Ishikawa (cell line): ENCODE measurements around the gene TBC1D1.

Source experiments
- CEBPB ChIP-seq: IDR thresholded peaks from 2 replicates; pipeline ENCODE4 v1.6.1; 2012
- CREB1 ChIP-seq: IDR thresholded peaks from 2 replicates; pipeline ENCODE4 v1.6.1; 2012; ENCODE audit warnings: low read depth
- EGR1 ChIP-seq: IDR thresholded peaks from 2 replicates; pipeline ENCODE4 v1.6.1; 2012
- EP300 ChIP-seq: IDR thresholded peaks from 2 replicates; pipeline ENCODE4 v1.6.1; 2012; ENCODE audit warnings: borderline replicate concordance
- FOXM1 ChIP-seq: IDR thresholded peaks from 2 replicates; pipeline ENCODE4 v1.6.1; 2012; ENCODE audit warnings: low read depth, borderline replicate concordance
- MAX ChIP-seq: IDR thresholded peaks from 2 replicates; pipeline ENCODE4 v1.6.1; 2012
- NFIC ChIP-seq: IDR thresholded peaks from 2 replicates; pipeline ENCODE4 v1.6.1; 2012
- RAD21 ChIP-seq: IDR thresholded peaks from 2 replicates; pipeline ENCODE4 v1.6.1; 2012; ENCODE audit warnings: low read depth
- TAF1 ChIP-seq: IDR thresholded peaks from 2 replicates; pipeline ENCODE4 v1.6.1; 2012; ENCODE audit warnings: low read depth, mild to moderate bottlenecking
- TCF12 ChIP-seq: IDR thresholded peaks from 2 replicates; pipeline ENCODE4 v1.6.1; 2012; ENCODE audit warnings: low read depth
- TEAD4 ChIP-seq: IDR thresholded peaks from 2 replicates; pipeline ENCODE4 v1.6.1; 2012
- USF1 ChIP-seq: IDR thresholded peaks from 2 replicates; pipeline ENCODE4 v1.6.1; 2012
- YY1 ChIP-seq: IDR thresholded peaks from 2 replicates; pipeline ENCODE4 v1.6.1; 2012; ENCODE audit warnings: low read depth
- ZBTB7A ChIP-seq: IDR thresholded peaks from 2 replicates; pipeline ENCODE4 v1.6.1; 2012; ENCODE audit warnings: low read depth
- TF ChIP-seq, protein P1 (sequence below): IDR thresholded peaks from 2 replicates; pipeline ENCODE4 v1.6.1; 2012; ENCODE audit warnings: low read depth, mild to moderate bottlenecking

Gene TBC1D1

DNA sequence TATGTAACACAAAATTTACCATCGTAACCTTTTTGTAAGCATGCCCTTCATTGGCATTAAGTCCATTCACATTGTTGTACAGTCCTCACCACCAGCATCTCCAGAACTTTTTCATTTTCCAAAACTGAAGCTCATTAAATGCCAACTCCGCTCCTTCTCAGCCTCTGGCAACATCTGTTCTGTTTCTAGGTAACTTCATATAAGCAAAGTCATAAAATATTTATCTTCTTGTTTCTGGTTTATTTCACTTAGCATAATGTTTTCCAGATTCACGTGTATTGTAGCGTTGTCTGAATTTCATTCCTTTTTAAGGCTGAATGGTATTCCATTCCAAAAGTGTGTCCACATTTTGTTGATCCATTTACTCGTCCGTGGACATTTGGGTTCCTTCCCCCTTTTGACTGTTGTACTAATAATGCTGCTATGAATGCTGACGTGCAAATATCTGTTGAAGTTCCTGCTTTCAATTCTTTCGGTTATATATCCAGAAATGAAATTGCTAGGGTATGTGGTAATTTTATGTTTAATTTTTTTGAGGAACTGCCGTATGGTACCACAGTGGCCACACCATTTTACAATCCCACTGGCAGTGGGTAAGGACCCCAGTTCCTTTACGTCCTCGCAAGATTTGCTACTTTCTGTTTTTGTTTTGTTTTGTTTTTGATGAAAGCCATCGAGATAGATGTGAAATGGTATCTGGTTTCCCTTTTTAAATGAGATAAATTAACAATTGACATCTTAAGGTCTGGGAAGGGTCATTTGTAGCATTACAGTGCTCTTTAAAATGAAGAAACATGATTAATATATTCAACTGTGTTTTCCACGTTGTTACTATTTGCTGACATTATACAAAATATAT, 132.7 kb downstream of the TBC1D1 start:
- TF ChIP-seq CEBPB (no peak), EP300 (no peak), NFIC (no peak), CREB1 (no peak)

DNA sequence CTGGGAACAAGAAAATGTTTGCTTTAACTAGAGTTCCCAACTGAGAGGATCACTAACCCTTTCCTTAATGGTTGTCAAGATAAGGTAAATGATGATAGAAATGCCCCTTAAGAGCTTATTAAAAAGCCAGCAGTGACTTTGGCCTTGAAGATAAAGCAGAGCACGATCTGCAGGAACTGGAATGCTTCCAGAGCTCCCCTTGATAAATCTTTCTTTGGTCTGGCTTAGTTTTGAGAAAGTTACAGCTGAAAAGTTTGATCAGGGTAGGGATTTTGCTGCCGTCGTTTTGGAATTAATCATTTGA, 133.3 kb downstream of the TBC1D1 start:
- TF ChIP-seq FOXM1, result no peak
- TF ChIP-seq TAF1, result no peak
- TF ChIP-seq RAD21, result no peak
- TF ChIP-seq, protein P1, sequence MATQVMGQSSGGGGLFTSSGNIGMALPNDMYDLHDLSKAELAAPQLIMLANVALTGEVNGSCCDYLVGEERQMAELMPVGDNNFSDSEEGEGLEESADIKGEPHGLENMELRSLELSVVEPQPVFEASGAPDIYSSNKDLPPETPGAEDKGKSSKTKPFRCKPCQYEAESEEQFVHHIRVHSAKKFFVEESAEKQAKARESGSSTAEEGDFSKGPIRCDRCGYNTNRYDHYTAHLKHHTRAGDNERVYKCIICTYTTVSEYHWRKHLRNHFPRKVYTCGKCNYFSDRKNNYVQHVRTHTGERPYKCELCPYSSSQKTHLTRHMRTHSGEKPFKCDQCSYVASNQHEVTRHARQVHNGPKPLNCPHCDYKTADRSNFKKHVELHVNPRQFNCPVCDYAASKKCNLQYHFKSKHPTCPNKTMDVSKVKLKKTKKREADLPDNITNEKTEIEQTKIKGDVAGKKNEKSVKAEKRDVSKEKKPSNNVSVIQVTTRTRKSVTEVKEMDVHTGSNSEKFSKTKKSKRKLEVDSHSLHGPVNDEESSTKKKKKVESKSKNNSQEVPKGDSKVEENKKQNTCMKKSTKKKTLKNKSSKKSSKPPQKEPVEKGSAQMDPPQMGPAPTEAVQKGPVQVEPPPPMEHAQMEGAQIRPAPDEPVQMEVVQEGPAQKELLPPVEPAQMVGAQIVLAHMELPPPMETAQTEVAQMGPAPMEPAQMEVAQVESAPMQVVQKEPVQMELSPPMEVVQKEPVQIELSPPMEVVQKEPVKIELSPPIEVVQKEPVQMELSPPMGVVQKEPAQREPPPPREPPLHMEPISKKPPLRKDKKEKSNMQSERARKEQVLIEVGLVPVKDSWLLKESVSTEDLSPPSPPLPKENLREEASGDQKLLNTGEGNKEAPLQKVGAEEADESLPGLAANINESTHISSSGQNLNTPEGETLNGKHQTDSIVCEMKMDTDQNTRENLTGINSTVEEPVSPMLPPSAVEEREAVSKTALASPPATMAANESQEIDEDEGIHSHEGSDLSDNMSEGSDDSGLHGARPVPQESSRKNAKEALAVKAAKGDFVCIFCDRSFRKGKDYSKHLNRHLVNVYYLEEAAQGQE, result no peak
- TF ChIP-seq USF1, result no peak
- no peak for TF ChIP-seq ZBTB7A
- TF ChIP-seq TCF12, result no peak

DNA sequence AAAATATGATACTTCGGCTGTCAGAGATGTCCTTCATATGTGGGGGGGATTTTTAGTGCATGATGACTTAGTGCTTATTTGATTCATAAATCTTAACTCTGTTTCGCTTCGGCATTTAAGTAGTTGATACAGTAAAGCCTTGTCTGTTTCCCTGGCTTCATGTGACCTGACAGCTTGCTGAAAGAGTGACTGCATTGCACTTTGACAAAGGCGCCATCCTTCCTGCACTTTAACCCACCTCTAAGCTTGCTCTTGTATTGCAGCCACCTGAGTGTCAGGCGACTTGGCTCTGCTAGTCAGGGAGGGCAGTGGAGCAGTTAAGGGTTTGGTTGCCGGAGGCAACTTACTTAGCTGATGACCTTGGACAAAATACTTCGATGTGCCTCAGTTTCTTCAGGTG, 134.8 kb downstream of the TBC1D1 start:
- no peak for TF ChIP-seq USF1
- TF ChIP-seq EP300, result no peak
- no peak for TF ChIP-seq TCF12

GRCh38 chr4:38026158-38026740, 135.4 kb downstream of the TBC1D1 start:
- TF ChIP-seq YY1, result no peak
- TF ChIP-seq FOXM1, result no peak
- no peak for TF ChIP-seq USF1
- TF ChIP-seq, protein P1, result no peak
- no peak for TF ChIP-seq ZBTB7A
- no peak for TF ChIP-seq CEBPB
- TF ChIP-seq MAX, result no peak
- no peak for TF ChIP-seq CREB1
- TF ChIP-seq EGR1, result no peak
- TF ChIP-seq TEAD4, result no peak
- TF ChIP-seq TAF1, result no peak
- no peak for TF ChIP-seq TCF12
- no peak for TF ChIP-seq NFIC
- TF ChIP-seq RAD21, result no peak
- no peak for TF ChIP-seq EP300

DNA sequence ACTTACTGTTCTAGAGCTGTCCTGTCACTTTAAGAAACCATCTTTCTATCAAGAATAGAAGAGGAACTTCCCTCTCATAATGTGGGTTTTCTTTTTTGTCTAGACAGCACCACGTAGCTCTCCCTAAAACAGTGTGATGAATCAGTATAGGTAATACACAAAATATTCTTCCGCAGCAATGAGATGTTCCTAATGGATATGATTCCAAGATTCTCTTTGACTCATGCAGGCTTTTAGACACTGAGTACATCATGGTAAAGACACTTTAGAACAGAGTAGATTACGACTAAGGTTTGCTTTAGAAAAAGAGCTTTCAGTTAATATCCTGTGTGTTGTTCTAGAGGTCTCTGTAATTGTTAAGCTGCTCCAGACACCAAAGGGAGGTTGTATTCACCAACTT, 139.1 kb downstream of the TBC1D1 start:
- TF ChIP-seq TEAD4 (no peak), TCF12 (no peak), EGR1 (no peak), RAD21 (no peak), USF1 (no peak), ZBTB7A (no peak), EP300 (no peak), NFIC (no peak), YY1 (no peak), FOXM1 (no peak), CREB1 (no peak), TAF1 (no peak), CEBPB (no peak), MAX (no peak)
- TF ChIP-seq, protein P1, result no peak
